A549 (cell line): ENCODE data around the gene SKI. TPM values are rescaled to one million over a fixed set of nuclear protein-coding genes. Genes with fewer than 3 reads are reported as not detected.
A peak's percentile ranks its signal among the peaks of the same experiment; 100 is the strongest.

ENCODE experiments used
- ATAC-seq, 2 experiments: fragments of 200-7000 bp in 1 of 2; fragments of >200 bp in 1 of 2; cut with Nextera tagmentation in 1 of 2; cut with Tn5 transposase in 1 of 2; 3 replicates each; pipeline versions ENCODE4 v1.8.0 to v1.9.1; 2018 to 2020; ENCODE audit warnings: mild to moderate bottlenecking in 1 of 2, moderate library complexity in 1 of 2
- CTCF ChIA-PET: fragments of 300-600 bp; sonication (Branson Sonifier 250); formaldehyde crosslinking; extraction: SDS; loops from one replicate; lab custom pipeline; 2021; ENCODE audit warnings: antibody characterized with exemption, inconsistent platforms; lab: Yijun Ruan, JAX
- POLR2A ChIA-PET: fragments of 350-600 bp; formaldehyde crosslinking; extraction: SDS; loops from one replicate; lab custom pipeline; 2021; ENCODE audit warnings: antibody characterized with exemption, inconsistent platforms; lab: Yijun Ruan, JAX
- DNase-seq, 2 experiments: peaks; one replicate each; pipeline versions ENCODE4 v3.0.0 to v3.0.0-alpha.2; 2011 to 2016; ENCODE audit warnings: low read depth in 1 of 2, low spot score in 1 of 2
- FAIRE-seq: peaks from 2 replicates; lab custom pipeline; 2011; peaks lifted over from hg19 to GRCh38; lab: Jason Lieb, UNC
- H3K27ac ChIP-seq, 2 experiments: fragments of >200 bp; sonication (Bioruptor Twin); formaldehyde crosslinking; 3 replicates each; pipeline ENCODE4 v1.5.1; 2016 to 2017
- H3K4me1 ChIP-seq: fragments of >200 bp; sonication (Bioruptor Twin); formaldehyde crosslinking; 3 replicates; pipeline ENCODE4 v1.6.1; 2016
- H3K4me2 ChIP-seq: fragments of >200 bp; sonication (Bioruptor Twin); formaldehyde crosslinking; 3 replicates; pipeline ENCODE4 v1.6.1; 2016
- H3K4me3 ChIP-seq: fragments of >200 bp; sonication (Bioruptor Twin); formaldehyde crosslinking; 3 replicates; pipeline ENCODE4 v1.5.1; 2016
- H3K9me3 ChIP-seq: fragments of >200 bp; sonication (Bioruptor Twin); formaldehyde crosslinking; 3 replicates; pipeline ENCODE4 v1.6.1; 2016
- BCL3 ChIP-seq: fragments of >200 bp; sonication (Bioruptor Twin); formaldehyde crosslinking; IDR thresholded peaks from 3 replicates; pipeline ENCODE4 v1.6.1; 2016
- BHLHE40 ChIP-seq: IDR thresholded peaks from 2 replicates; pipeline ENCODE4 v1.6.1; 2012; ENCODE audit warnings: low read depth, low read length, inconsistent platforms
- CEBPB ChIP-seq, 2 experiments: fragments of >200 bp in 1 of 2; sonication (Bioruptor Twin) in 1 of 2; formaldehyde crosslinking in 1 of 2; IDR thresholded peaks; 2 replicates each; pipeline ENCODE4 v1.6.1; 2012 to 2016
- CTCF ChIP-seq: fragments of >200 bp; sonication (Bioruptor Twin); formaldehyde crosslinking; IDR thresholded peaks from 3 replicates; pipeline ENCODE4 v1.5.1; 2016
- EHMT2 ChIP-seq: fragments of 200-600 bp; sonication (generic); IDR thresholded peaks from 2 replicates; pipeline ENCODE4 v1.6.1; 2016; ENCODE audit warnings: antibody characterized with exemption, low read depth, mild to moderate bottlenecking, moderate library complexity
- ELK1 ChIP-seq: fragments of 150-350 bp; IDR thresholded peaks from 2 replicates; pipeline ENCODE4 v1.6.1; 2014; ENCODE audit warnings: low read depth, mild to moderate bottlenecking, low read length
- FOXS1 ChIP-seq: fragments of 250-450 bp; sonication (Bioruptor Pico); IDR thresholded peaks from 2 replicates; pipeline ENCODE4 v1.5.0; 2020; ENCODE audit warnings: mild to moderate bottlenecking, moderate library complexity
- HES2 ChIP-seq: fragments of >200 bp; sonication (Bioruptor Twin); formaldehyde crosslinking; IDR thresholded peaks from 2 replicates; pipeline ENCODE4 v1.6.1; 2016
- HMGXB4 ChIP-seq: fragments of 250-450 bp; sonication (Bioruptor Pico); IDR thresholded peaks from 2 replicates; pipeline ENCODE4 v1.5.0; 2021; ENCODE audit warnings: mild to moderate bottlenecking, moderate library complexity, borderline replicate concordance
- JUN ChIP-seq, 2 experiments: fragments of >200 bp; sonication (Bioruptor Twin); formaldehyde crosslinking; IDR thresholded peaks; 2 replicates in 1 of 2; 3 replicates in 1 of 2; pipeline ENCODE4 v1.6.1; 2016 to 2017
- MAX ChIP-seq: IDR thresholded peaks from 2 replicates; pipeline ENCODE4 v1.6.1; 2012
- MYC ChIP-seq: IDR thresholded peaks from 2 replicates; pipeline ENCODE4 v1.6.1; 2012; ENCODE audit warnings: mild to moderate bottlenecking, inconsistent platforms, low read length, improper control_type of control experiment, borderline replicate concordance
- PBX3 ChIP-seq: IDR thresholded peaks from 2 replicates; pipeline ENCODE4 v1.6.1; 2012
- POLR2A ChIP-seq: IDR thresholded peaks from 2 replicates; pipeline ENCODE4 v1.6.1; 2012; ENCODE audit warnings: mild to moderate bottlenecking, low read length
- RAD21 ChIP-seq, 2 experiments: fragments of >200 bp in 1 of 2; sonication (Bioruptor Twin) in 1 of 2; formaldehyde crosslinking in 1 of 2; IDR thresholded peaks in 1 of 2; conservative IDR thresholded peaks in 1 of 2; 2 replicates in 1 of 2; 3 replicates in 1 of 2; pipeline ENCODE4 v1.6.1; 2012 to 2018; ENCODE audit warnings: inconsistent platforms in 1 of 2
- RFX5 ChIP-seq: fragments of 450-650 bp; IDR thresholded peaks from 2 replicates; pipeline ENCODE4 v1.7.1; 2014; ENCODE audit warnings: antibody characterized with exemption, mild to moderate bottlenecking, moderate library complexity
- ZNF302 ChIP-seq: fragments of 250-450 bp; sonication (Bioruptor Pico); IDR thresholded peaks from 2 replicates; pipeline ENCODE4 v1.9.0; 2021; ENCODE audit warnings: inconsistent platforms, mild to moderate bottlenecking, moderate library complexity
- WGBS: methylation state at CpG from one replicate; pipeline ENCODE4 v1.1.6; 2017; ENCODE audit errors: missing lambda C conversion rate; 5-methylcytosine and 5-hydroxymethylcytosine counted together
- polyA plus RNA-seq, 4 experiments: library from polyadenylated mRNA; depleted of rRNA in 3 of 4; stranded (reverse); fragments of >200 nt; fragmentation: RNase III in 1 of 4; extraction: RNeasy Plus Mini Kit Qiagen cat#74134 plus additional on column Dnase treatment in 1 of 4; gene quantifications; 2 replicates in 3 of 4; 3 replicates in 1 of 4; pipeline ENCODE4 v1.2.3, GENCODE V29; 2011 to 2017

Gene SKI
- polyA plus RNA-seq, 2 of the 4 experiments (the other 2 are of a cell fraction) = 2.8 to 12.0 TPM

- FAIRE-seq (no peak), DNase-seq (no peak)
- POLR2A ChIA-PET = no interaction called here
- no peaks in the 10 kb centered on the region for H3K9me3 ChIP-seq
- TF ChIP-seq BCL3 (no peak), RFX5 (no peak), EHMT2 (no peak), HES2 (no peak), ELK1 (no peak), HMGXB4 (CRISPR knock-in tag) (no peak), ZNF302 (no peak), FOXS1 (CRISPR knock-in tag) (no peak), BHLHE40 (no peak), CEBPB (IDR thresholded peaks at IDR 0.05) (no peak)
- TF ChIP-seq, all 56 proteins: peak for 0
- Histone ChIP-seq H3K4me1 (peaks cover 7% of the 10 kb centered on the region; the same call in 2 of the 3 replicates), H3K27ac (no peak overlapping the region), H3K4me3 (no peak overlapping the region), H3K4me2 (no peak overlapping the region)
- no peak for ATAC-seq
- WGBS = 81% methylated on average over 14 of the region's 16 CpGs
- CTCF ChIA-PET = interaction anchor here (0.7 to 3.7 kb wide), 5 partner anchors 14 to 193 kb away, joined by 3 to 18 read pairs (median 5); no protein-coding TSS in a partner anchor
Measured at GRCh38 chr1:2188336-2188735, 39.8 kb upstream of the SKI start.

- Histone ChIP-seq H3K27ac (peak overlapping the region; percentile 66 to 89), H3K4me1 (peaks cover 13% of the 10 kb centered on the region; the same call in 2 of the 3 replicates), H3K4me2 (peak overlapping the region; percentile 91), H3K9me3 (no peaks in the 10 kb centered on the region), H3K4me3 (peak overlapping the region; percentile 42)
- TF ChIP-seq JUN (IDR thresholded peaks at IDR 0.05) = peak in 1 of 2 experiments; percentile 3; a peak in 1 of 5 replicates
- no peak for TF ChIP-seq ZNF302
- TF ChIP-seq PBX3 = peak; percentile 69; the same call in 1 of the 2 replicates
- peak; percentile 29; the same call in 1 of the 2 replicates for TF ChIP-seq POLR2A
- peak; percentile 36 for TF ChIP-seq MAX
- no peak for TF ChIP-seq MYC
- no peak for TF ChIP-seq RAD21 (conservative IDR thresholded peaks at IDR 0.05 in 1 of 2, IDR thresholded peaks at IDR 0.05 in 1 of 2)
- 0 out of 4 replicates have a peak, but pooled peaks of 1 of the 2 experiments have one; percentile 35 for TF ChIP-seq CEBPB (IDR thresholded peaks at IDR 0.05)
- TF ChIP-seq CTCF = no peak
- no peak for FAIRE-seq
- POLR2A ChIA-PET = interaction anchor here (0.7 to 1.8 kb wide), 3 partner anchors 10 to 202 kb away, joined by 4 to 6 read pairs (median 4); partner anchors contain the start of genes MORN1 and RER1
- 68% methylated on average over 5 of the region's 65 CpGs for WGBS
- CTCF ChIA-PET = interaction anchor here (0.6 to 3.7 kb wide), 4 partner anchors 15 to 230 kb away, joined by 3 to 18 read pairs (median 5); no protein-coding TSS in a partner anchor
- ATAC-seq = peak; percentile 83 to 93
- peak; percentile 71 to 88 for DNase-seq
Measured at GRCh38 chr1:2189459-2190425, 38.4 kb upstream of the SKI start.
